K562 (cell line): ENCODE measurements around the gene CSRNP2. TPM values are rescaled to one million over a fixed set of nuclear protein-coding genes. Genes with fewer than 3 reads are reported as not detected.

Experiments used
- ARID1B ChIP-seq: fragments of 450-650 bp; IDR thresholded peaks from 2 replicates; pipeline ENCODE4 v1.6.1; 2016; ENCODE audit warnings: antibody characterized with exemption, mild to moderate bottlenecking, inconsistent platforms
- ARID3A ChIP-seq: IDR thresholded peaks from 2 replicates; pipeline ENCODE4 v1.6.1; 2012; ENCODE audit warnings: low read depth, low read length, improper control_type of control experiment, borderline replicate concordance
- CXXC5 ChIP-seq: fragments of 250-450 bp; sonication (Bioruptor Pico); IDR thresholded peaks from 2 replicates; pipeline ENCODE4 v1.8.0; 2022; ENCODE audit warnings: inconsistent platforms, mild to moderate bottlenecking, moderate library complexity
- DNMT1 ChIP-seq: fragments of 450-650 bp; IDR thresholded peaks from 2 replicates; pipeline ENCODE4 v1.6.1; 2016; ENCODE audit warnings: antibody characterized with exemption, mild to moderate bottlenecking
- ELK1 ChIP-seq: sonication (generic); formaldehyde crosslinking; IDR thresholded peaks from 2 replicates; pipeline ENCODE4 v1.8.1; 2022; ENCODE audit warnings: missing genetic modification reagents
- HNRNPL ChIP-seq: fragments of 200-400 bp; formaldehyde crosslinking; IDR thresholded peaks from 2 replicates; pipeline ENCODE4 v1.6.1; 2017; ENCODE audit warnings: low read depth, mild to moderate bottlenecking, low read length
- NFXL1 ChIP-seq: fragments of 450-650 bp; formaldehyde crosslinking; IDR thresholded peaks from 2 replicates; pipeline ENCODE4 v1.4.0; 2021; ENCODE audit warnings: mild to moderate bottlenecking
- OTX1 ChIP-seq: fragments of 450-650 bp; formaldehyde crosslinking; IDR thresholded peaks from 2 replicates; pipeline ENCODE4 v1.4.0; 2022; ENCODE audit warnings: mild to moderate bottlenecking
- PML ChIP-seq: IDR thresholded peaks from 2 replicates; pipeline ENCODE4 v1.6.1; 2012; ENCODE audit warnings: low read length, inconsistent platforms
- POLR2H ChIP-seq: IDR thresholded peaks from 2 replicates; pipeline ENCODE4 v1.6.1; 2016; ENCODE audit warnings: missing genetic modification characterization, low read depth, mild to moderate bottlenecking, control low read depth, missing compliant biosample characterization, moderate library complexity
- POU5F1 ChIP-seq: fragments of 150-350 bp; IDR thresholded peaks from 2 replicates; pipeline ENCODE4 v1.6.1; 2014; ENCODE audit warnings: borderline replicate concordance, low read length, low read depth, mild to moderate bottlenecking; ENCODE audit not compliant: partially characterized antibody
- ZNF134 ChIP-seq: fragments of 250-450 bp; sonication (Bioruptor Pico); conservative IDR thresholded peaks from 2 replicates; pipeline ENCODE4 v1.4.0; 2020
- ZNF212 ChIP-seq: fragments of 450-650 bp; formaldehyde crosslinking; IDR thresholded peaks from 2 replicates; pipeline ENCODE4 v1.4.0; 2020; ENCODE audit warnings: mild to moderate bottlenecking
- ZNF277 ChIP-seq: fragments of 250-450 bp; sonication (Bioruptor Pico); IDR thresholded peaks from 2 replicates; pipeline ENCODE4 v1.8.0; 2022; ENCODE audit warnings: inconsistent platforms, mild to moderate bottlenecking, moderate library complexity, borderline replicate concordance
- ZNF311 ChIP-seq: fragments of 250-450 bp; sonication (Bioruptor Pico); IDR thresholded peaks from 2 replicates; pipeline ENCODE4 v1.4.0; 2020; ENCODE audit warnings: mild to moderate bottlenecking, moderate library complexity
- ZNF324 ChIP-seq: fragments of 250-450 bp; sonication (Bioruptor Pico); IDR thresholded peaks from 2 replicates; pipeline ENCODE4 v1.4.0; 2020; ENCODE audit warnings: mild to moderate bottlenecking
- ZNF592 ChIP-seq: fragments of 450-650 bp; IDR thresholded peaks from 2 replicates; pipeline ENCODE4 v1.6.1; 2017; ENCODE audit warnings: antibody characterized with exemption, mild to moderate bottlenecking
- ZNF780A ChIP-seq: fragments of 250-450 bp; sonication (Bioruptor Pico); IDR thresholded peaks from 2 replicates; pipeline ENCODE4 v1.5.0; 2021; ENCODE audit warnings: mild to moderate bottlenecking
- polyA plus RNA-seq, 8 experiments: library from polyadenylated mRNA; depleted of rRNA in 4 of 8; stranded (reverse) in 5 of 8; unstranded in 3 of 8; fragments of >200 nt; fragmentation: Nextera tagmentation in 2 of 8; fragmentation: Illumina TruSeq in 1 of 8; extraction: Ambion mirVana in 2 of 8; extraction: Trizol in 1 of 8; gene quantifications; 2 replicates each; pipeline versions ENCODE4 v1.2.1 to v1.2.3, GENCODE V29; 2011 to 2014; ENCODE audit warnings: inconsistent platforms in 1 of 8, missing spikeins in 1 of 8
- total RNA-seq, 7 experiments: library from RNA; depleted of rRNA in 6 of 7; stranded (reverse); fragments of >200 nt in 6 of 7; fragmentation: Illumina TruSeq in 2 of 7; extraction: Trizol in 2 of 7; gene quantifications; 2 replicates each; pipeline versions ENCODE4 v1.2.1 to v1.2.3, GENCODE V29; 2011 to 2021; ENCODE audit warnings: low replicate concordance in 1 of 7

CSRNP2 gene
- total and polyA plus RNA-seq, 9 of the 15 experiments (the other 6 are each of a cell fraction or from before 2014, with no cell fraction given): 1.6 to 13.9 (median 5.9) TPM

GRCh38 chr12:51047655-51048540 lies 35.5 kb downstream of the CSRNP2 start, which contains the start of gene LETMD1 (continued):
- TF ChIP-seq ZNF592 (peak; percentile 91), ARID3A (no peak), ZNF324 (no peak), HNRNPL (no peak), NFXL1 (CRISPR knock-in tag) (no peak), DNMT1 (no peak), ARID1B (no peak; the same call in 1 of the 2 replicates), POU5F1 (no peak), ZNF212 (CRISPR knock-in tag) (no peak), ZNF780A (CRISPR knock-in tag) (no peak), POLR2H (tag) (peak; percentile 94), ZNF134 (no peak), ZNF277 (no peak), OTX1 (no peak), CXXC5 (peak; percentile 62), ZNF311 (CRISPR knock-in tag) (no peak), ELK1 (CRISPR knock-in tag) (no peak), PML (peak; percentile 79)
